Fibroblast of lung (primary cell): Measurements from ENCODE around the gene NT5C1A. TPM values are rescaled to one million over a fixed set of nuclear protein-coding genes. Genes with fewer than 3 reads are reported as not detected.
A peak's percentile ranks its signal among the peaks of the same experiment; 100 is the strongest.

Source experiments
- DNase-seq, 2 donors: peaks; one replicate each; pipeline versions ENCODE4 v3.0.0 to v3.0.0-alpha.2; 2010; ENCODE audit warnings: low read depth in 2 of 2
- H2AFZ ChIP-seq: 2 replicates; pipeline ENCODE4 v1.5.1; 2012; ENCODE audit warnings: low read length, control low read depth, inconsistent platforms
- H3K27ac ChIP-seq: 2 replicates; pipeline ENCODE4 v1.5.1; 2011; ENCODE audit warnings: low read length, control low read depth; ENCODE audit not compliant: insufficient read depth
- H3K27me3 ChIP-seq: 2 replicates; pipeline ENCODE4 v1.5.1; 2011; ENCODE audit warnings: mild to moderate bottlenecking, low read length; ENCODE audit not compliant: control insufficient read depth, insufficient read depth
- H3K36me3 ChIP-seq: 2 replicates; pipeline ENCODE4 v1.5.1; 2011; ENCODE audit warnings: low read length; ENCODE audit not compliant: control insufficient read depth, insufficient read depth
- H3K4me1 ChIP-seq: 2 replicates; pipeline ENCODE4 v1.5.1; 2011; ENCODE audit warnings: low read length; ENCODE audit not compliant: control insufficient read depth, insufficient read depth; ENCODE audit errors: extremely low read depth
- H3K4me2 ChIP-seq: 2 replicates; pipeline ENCODE4 v1.5.1; 2011; ENCODE audit warnings: low read length, control low read depth; ENCODE audit not compliant: insufficient read depth; ENCODE audit errors: extremely low read depth
- H3K4me3 ChIP-seq, 4 experiments: fragments of 200-600 bp in 1 of 4; sonication (generic) in 1 of 4; replicated peaks in 1 of 4; 2 replicates each; pipeline ENCODE4 v1.5.1; 2011 to 2016; ENCODE audit warnings: low read length in 4 of 4, low read depth in 3 of 4, mild to moderate bottlenecking in 3 of 4, control low read depth in 2 of 4, inconsistent platforms in 1 of 4, mixed read lengths in 1 of 4; ENCODE audit not compliant: insufficient read depth in 1 of 4; ENCODE audit errors: control extremely low read depth in 1 of 4
- H3K79me2 ChIP-seq: 2 replicates; pipeline ENCODE4 v1.5.1; 2012; ENCODE audit warnings: mild to moderate bottlenecking, low read length, inconsistent platforms; ENCODE audit not compliant: control insufficient read depth, insufficient read depth
- H3K9ac ChIP-seq: 2 replicates; pipeline ENCODE4 v1.5.1; 2011; ENCODE audit warnings: mild to moderate bottlenecking, low read length, control low read depth; ENCODE audit not compliant: insufficient read depth
- H3K9me3 ChIP-seq: 2 replicates; pipeline ENCODE4 v1.5.1; 2012; ENCODE audit warnings: low read depth, low read length; ENCODE audit not compliant: control insufficient read depth, insufficient read depth
- H4K20me1 ChIP-seq: 2 replicates; pipeline ENCODE4 v1.5.1; 2011; ENCODE audit warnings: low read length; ENCODE audit not compliant: control insufficient read depth, insufficient read depth; ENCODE audit errors: extremely low read depth
- EZH2 ChIP-seq: IDR thresholded peaks from 2 replicates; pipeline ENCODE4 v1.5.1; 2012; ENCODE audit warnings: low read length, control low read depth, mild to moderate bottlenecking; ENCODE audit errors: missing control alignments
- polyA plus RNA-seq, 2 donors: library from polyadenylated mRNA; depleted of rRNA in 1 of 2; stranded (reverse) in 1 of 2; unstranded in 1 of 2; fragments of >200 nt; gene quantifications; 2 replicates each; pipeline ENCODE4 v1.2.1, GENCODE V29; 2011 to 2012; ENCODE audit warnings: missing spikeins in 1 of 2
- total RNA-seq: library from RNA; depleted of rRNA; stranded (reverse); fragments of >200 nt; gene quantifications from 2 replicates; pipeline ENCODE4 v1.2.1, GENCODE V29; 2014
- TF ChIP-seq, protein P1 (sequence below), 2 donors: IDR thresholded peaks in 1 of 2; conservative IDR thresholded peaks in 1 of 2; 1 replicate in 1 of 2; 2 replicates in 1 of 2; pipeline ENCODE4 v1.5.1; 2011 to 2012; ENCODE audit warnings: low read length in 2 of 2, control low read depth in 1 of 2, inconsistent platforms in 1 of 2, low read depth in 1 of 2, mild to moderate bottlenecking in 1 of 2

Gene NT5C1A
- total and polyA plus RNA-seq, 2 donors (not counting 1 experiment from before 2014, with no cell fraction given): not detected

DNA sequence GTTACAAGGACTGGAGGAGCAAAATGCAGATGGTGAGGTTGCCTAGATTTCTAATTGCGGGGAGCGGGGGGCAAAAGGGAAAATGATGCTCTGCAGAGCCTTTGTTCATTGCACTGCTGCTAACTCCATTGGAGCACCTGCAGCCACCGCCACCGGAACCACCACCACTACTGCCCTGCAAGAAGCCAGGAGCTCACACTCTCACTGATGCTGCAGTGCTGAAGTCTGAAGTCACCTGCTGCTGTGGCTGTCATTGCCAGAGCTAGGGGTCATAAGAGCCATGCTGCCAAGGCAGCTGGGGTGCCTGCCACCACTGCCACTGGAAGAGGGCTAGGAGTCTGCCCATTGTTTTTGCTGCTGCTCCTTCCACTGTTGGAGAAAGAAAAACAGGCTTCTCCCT is 26.7 kb upstream of the NT5C1A start:
- no peak overlapping the region for H3K4me2 ChIP-seq
- no peaks in the 10 kb centered on the region for H3K9me3 ChIP-seq
- no peaks in the 10 kb centered on the region for H3K36me3 ChIP-seq
- DNase-seq: no peak
- H3K4me1 ChIP-seq: peaks cover 2% of the 10 kb centered on the region
- no peak overlapping the region for H3K4me3 ChIP-seq
- H3K79me2 ChIP-seq: no peaks in the 10 kb centered on the region
- no peak overlapping the region for H2AFZ ChIP-seq
- H4K20me1 ChIP-seq: no peaks in the 10 kb centered on the region
- H3K27me3 ChIP-seq: peaks cover 35% of the 10 kb centered on the region
- TF ChIP-seq EZH2: no peak
- TF ChIP-seq, protein P1, sequence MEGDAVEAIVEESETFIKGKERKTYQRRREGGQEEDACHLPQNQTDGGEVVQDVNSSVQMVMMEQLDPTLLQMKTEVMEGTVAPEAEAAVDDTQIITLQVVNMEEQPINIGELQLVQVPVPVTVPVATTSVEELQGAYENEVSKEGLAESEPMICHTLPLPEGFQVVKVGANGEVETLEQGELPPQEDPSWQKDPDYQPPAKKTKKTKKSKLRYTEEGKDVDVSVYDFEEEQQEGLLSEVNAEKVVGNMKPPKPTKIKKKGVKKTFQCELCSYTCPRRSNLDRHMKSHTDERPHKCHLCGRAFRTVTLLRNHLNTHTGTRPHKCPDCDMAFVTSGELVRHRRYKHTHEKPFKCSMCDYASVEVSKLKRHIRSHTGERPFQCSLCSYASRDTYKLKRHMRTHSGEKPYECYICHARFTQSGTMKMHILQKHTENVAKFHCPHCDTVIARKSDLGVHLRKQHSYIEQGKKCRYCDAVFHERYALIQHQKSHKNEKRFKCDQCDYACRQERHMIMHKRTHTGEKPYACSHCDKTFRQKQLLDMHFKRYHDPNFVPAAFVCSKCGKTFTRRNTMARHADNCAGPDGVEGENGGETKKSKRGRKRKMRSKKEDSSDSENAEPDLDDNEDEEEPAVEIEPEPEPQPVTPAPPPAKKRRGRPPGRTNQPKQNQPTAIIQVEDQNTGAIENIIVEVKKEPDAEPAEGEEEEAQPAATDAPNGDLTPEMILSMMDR (conservative IDR thresholded peaks at IDR 0.05 in 1 of 2, IDR thresholded peaks at IDR 0.05 in 1 of 2; ENCODE audit: low read depth in 1 of 2, low read length in 2 of 2): no peak
- H3K27ac ChIP-seq: no peak overlapping the region
- H3K9ac ChIP-seq: no peak overlapping the region

DNA sequence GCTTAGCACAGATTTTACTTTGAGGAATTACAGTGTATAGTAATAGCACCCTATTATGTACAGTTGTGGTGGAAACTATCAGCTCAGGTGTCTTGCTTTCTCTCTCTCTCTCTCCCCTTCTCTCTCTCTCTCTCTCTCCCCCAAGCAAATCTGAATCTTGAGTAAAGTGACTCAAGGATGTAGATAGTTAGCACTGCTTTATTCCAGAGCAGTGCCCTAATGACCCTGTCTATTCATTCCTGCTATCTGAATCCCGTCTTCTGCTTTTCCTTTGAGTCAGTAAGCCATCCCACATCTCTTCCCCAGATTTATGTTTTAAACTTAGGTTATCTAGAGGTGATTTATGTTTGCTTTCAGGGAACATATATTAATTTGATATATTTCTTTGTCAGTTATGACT is 24.5 kb upstream of the NT5C1A start:
- Histone ChIP-seq H3K9me3 (no peaks in the 10 kb centered on the region), H3K27me3 (peaks cover 45% of the 10 kb centered on the region), H3K4me3 (no peak overlapping the region), H3K9ac (no peak overlapping the region), H3K4me1 (peaks cover 2% of the 10 kb centered on the region), H4K20me1 (no peaks in the 10 kb centered on the region), H2AFZ (no peak overlapping the region), H3K4me2 (no peak overlapping the region), H3K79me2 (no peaks in the 10 kb centered on the region), H3K27ac (no peak overlapping the region), H3K36me3 (no peaks in the 10 kb centered on the region)
- TF ChIP-seq, protein P1 (conservative IDR thresholded peaks at IDR 0.05 in 1 of 2, IDR thresholded peaks at IDR 0.05 in 1 of 2; ENCODE audit: low read depth in 1 of 2, low read length in 2 of 2): no peak
- TF ChIP-seq EZH2: no peak
- no peak for DNase-seq

DNA sequence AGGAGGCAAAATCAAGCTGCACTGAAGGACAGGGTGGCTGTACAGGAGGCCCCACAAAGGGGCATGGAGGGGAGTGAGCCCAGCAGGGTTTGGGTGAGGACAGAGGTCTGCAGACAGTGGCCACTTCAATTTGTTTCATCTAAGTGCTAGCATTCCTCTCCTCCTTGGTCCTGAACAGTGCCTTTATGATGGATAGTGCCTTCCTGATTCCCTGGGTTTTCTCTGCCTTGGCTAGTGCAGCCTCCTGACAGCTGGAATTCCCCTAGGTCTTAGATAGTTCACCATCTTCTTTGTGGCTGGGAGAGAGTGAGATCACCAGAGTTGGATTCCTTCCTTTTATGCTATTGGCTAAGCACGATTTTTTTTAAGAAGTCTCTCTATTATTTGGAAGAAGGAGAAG is 23.1 kb upstream of the NT5C1A start:
- Histone ChIP-seq H3K36me3 (no peaks in the 10 kb centered on the region), H3K27me3 (peaks cover 49% of the 10 kb centered on the region), H3K9ac (no peak overlapping the region), H3K4me2 (no peak overlapping the region), H2AFZ (no peak overlapping the region), H3K27ac (no peak overlapping the region), H3K79me2 (no peaks in the 10 kb centered on the region), H3K4me1 (no peaks in the 10 kb centered on the region), H4K20me1 (no peaks in the 10 kb centered on the region), H3K9me3 (no peaks in the 10 kb centered on the region), H3K4me3 (no peak overlapping the region)
- DNase-seq: peak in 1 of 2 donors; percentile 14
- TF ChIP-seq, protein P1 (conservative IDR thresholded peaks at IDR 0.05 in 1 of 2, IDR thresholded peaks at IDR 0.05 in 1 of 2; ENCODE audit: low read depth in 1 of 2, low read length in 2 of 2): no peak
- no peak for TF ChIP-seq EZH2
